ENCODE results near the gene AKAP9.

DNA sequence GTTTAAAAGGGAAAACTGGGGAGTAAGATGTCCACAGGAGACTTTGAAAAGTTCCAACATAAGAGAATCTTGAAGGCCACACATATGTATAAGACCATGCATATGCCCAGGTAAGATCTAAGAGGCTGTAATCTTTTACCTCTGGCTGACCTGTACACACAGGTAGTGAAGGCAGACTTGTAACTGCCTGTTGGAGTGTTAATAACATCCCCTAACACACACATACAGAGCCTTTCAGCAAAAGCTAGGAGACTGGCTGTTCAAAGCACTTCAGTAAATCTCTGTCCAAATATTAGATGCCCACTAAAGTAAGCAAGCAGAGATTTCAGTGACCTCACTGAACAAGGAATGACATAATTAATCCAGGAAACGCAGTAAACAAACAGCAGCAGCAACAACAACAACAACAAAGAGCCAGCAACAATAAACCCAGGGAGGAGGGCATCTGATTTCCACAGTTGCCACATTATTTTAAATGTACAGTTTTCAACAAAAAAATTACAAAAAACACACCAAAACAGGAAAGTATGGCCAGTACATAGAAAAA lies 178.6 kb downstream of the AKAP9 start:
- TF ChIP-seq CTCF (conservative IDR thresholded peaks at IDR 0.05; ENCODE audit: low read depth, low read length): no peak
- no peak for TF ChIP-seq EZH2 (IDR thresholded peaks at IDR 0.05; ENCODE audit: borderline replicate concordance, low read depth, low read length, poor library complexity, severe bottlenecking)

All from A673 (cell line).